Measurements from ENCODE around the gene IYD.
"Not testable (repeated sequence)": the region's sequence is repeated elsewhere in the genome, so short reads cannot be mapped to it uniquely, and the experiment has no call there.

Gene IYD

DNA sequence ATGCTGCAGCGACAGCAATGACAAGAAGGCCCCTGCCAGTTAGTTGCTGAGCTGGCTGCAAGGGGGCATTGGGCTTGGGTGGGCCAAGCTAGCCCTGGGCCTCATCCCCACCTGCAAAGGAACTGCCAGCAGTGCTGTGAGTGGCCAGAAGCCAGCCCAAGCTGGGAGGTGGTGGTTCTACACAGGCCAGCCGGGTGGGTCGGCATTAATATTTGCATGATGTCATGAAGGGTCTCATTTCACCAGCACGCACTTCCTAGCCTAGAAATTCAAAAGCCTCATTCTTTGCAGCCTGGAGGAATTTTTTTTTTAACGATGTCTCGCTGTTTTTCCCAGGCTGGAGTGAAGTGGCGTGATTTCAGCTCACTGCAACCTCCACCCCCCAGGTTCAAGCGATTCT, 62.0 kb downstream of the IYD start:
- DNase-seq (ENCODE audit: low spot score), result no peak

DNA sequence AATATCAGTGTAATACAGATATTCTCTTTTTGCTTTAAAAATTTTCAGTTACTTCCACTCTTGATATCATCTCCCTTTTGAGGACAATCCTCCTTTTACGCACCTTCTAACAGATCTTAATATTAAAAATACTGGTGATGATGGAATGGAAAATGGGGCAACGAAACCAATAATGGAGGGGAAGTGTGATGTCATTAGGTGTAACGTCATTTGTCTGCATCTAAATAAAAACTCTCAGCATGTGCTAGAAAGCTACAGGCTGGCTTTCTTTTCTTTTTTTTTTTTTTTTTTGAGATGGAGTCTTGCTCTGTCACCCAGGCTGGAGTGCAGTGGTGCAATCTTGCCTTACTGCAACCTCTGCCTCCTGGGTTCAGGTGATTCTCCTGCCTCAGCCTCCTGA, 66.5 kb downstream of the IYD start:
- DNase-seq (ENCODE audit: low spot score), result no peak

DNA sequence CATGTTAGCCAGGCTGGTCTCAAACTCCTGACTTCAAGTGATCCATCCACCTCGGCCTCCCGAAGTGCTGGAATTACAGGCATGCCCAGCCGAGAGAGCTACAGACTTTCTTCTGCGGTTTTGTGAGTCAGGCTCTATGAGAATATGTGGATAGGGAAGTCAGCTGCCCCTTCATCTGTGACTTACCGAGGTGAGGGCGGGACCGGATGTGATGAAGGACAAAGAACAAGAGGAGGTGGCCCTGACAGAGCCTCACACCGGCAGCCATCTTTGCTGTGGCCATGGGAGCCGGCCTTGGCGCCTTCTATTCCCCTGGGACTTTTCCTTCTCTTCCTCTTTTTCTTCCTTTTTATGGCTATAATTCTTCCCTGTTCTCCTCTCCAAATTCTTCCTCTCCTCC, 67.0 kb downstream of the IYD start:
- DNase-seq (ENCODE audit: low spot score), result no peak

DNA sequence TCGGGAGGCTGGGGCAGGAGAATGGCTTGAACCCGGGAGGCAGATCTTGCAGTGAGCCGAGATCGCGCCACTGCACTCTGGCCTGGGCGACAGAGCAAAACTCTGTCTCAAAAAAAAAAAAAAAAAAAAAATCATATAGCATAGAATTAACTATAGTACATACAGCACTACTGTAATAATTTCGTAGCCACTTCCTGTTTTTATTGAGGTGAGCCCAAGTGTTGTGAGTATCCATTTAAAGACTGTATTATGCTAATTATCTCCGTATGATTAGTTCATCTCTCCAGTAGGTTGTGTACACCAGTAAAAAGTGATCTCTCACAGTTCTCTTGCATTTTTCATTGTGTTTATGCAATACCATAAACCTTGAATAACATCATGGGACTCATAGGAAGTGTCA, 70.6 kb downstream of the IYD start:
- DNase-seq (ENCODE audit: low spot score), result no peak

DNA sequence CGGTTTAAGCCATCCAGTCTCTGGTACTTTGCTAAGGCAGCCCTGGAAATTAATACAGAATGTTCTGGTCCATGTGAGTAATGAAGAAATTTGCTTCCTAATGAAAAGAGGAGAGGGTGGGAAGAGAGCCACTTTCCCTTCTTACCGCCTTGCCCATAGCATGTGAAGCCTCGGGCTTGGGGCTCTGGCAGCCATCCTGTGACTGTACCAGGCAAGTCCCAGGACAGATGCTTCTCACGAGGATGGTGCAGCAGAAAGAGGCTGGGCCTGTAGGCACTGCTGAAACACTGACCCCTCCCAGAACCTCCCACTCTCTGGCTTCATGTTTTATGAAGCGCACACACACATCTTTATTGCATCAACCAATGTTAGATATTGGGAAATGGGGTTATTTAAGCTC, 74.8 kb downstream of the IYD start:
- DNase-seq (ENCODE audit: low spot score), result no peak

DNA sequence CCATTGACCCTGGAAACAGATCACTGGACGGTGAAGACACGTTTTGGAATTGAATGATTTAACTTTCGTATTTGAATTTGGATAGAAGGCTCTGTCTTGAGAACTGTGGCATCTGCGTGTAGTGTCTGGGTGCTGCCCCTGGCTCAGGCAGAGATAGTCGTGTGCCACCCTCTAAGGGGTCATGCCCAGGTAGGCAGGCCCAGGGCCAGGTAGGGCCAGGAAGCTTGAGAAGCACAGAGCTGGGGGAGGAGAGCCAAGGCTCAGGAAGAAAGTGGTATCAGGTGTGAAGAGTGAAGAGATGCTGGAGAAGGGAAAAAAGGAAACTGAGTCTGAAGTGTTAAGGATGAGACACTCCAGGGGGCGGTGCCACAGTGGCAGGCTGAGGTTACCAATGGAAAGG, 75.5 kb downstream of the IYD start:
- DNase-seq (ENCODE audit: low spot score), result no peak

DNA sequence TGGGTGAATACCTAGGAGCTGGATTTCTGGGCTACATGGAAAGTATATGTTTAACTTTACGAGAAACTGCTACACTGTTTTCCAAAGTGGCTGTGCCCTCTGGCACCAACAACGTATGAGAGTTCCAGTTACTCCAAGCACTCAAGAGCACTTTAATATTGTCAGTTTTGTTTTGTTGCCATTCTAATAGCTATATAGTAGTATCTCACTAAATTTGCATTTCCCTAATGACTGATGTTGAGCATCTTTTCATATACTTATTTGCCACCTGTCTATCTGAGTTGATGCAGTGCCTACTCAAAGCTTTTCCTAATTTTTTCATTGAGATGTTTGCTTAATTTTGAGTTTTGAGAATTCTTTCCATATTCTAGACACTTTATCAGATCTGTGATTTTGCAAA, 76.7 kb downstream of the IYD start:
- DNase-seq (ENCODE audit: low spot score), result no peak

DNA sequence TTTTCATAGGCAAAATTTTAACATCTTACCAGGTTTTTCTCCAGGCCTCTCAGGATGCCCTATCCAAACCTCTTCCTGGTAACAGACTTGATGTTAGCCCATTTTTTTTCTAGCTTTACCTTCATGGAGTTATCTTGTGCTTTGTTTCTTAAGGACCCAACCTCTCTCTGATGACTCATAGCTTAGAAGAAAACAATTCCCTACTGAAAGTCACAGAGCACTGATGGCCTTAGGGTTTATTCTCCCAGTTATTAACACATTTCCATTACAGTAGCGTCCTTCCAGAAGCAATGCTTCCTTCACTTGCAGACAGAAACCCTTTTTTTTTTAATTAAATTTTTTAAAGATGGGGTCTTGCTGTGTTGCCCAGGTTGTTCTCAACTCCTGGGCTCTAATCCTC, 79.4 kb downstream of the IYD start:
- no peak for DNase-seq (ENCODE audit: low spot score)

DNA sequence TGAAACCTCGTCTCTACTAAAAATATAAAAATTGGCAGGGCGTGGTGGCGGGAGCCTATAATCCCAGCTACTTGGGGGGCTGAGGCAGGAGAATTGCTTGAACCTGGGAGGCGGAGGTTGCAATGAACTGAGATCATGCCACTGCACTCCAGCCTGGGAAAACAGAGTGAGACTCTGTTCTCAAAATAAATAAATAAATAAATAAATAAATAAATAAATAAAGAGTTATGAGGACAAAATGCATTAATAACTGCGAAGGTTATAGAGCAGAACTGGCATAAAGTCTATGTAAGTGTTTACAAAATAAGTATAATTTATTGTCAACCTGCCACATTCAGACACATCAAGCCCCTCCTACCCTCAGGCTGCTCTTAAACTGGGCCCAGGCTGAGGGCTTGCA, 80.2 kb downstream of the IYD start:
- DNase-seq (ENCODE audit: low spot score), result not testable (repeated sequence)

DNA sequence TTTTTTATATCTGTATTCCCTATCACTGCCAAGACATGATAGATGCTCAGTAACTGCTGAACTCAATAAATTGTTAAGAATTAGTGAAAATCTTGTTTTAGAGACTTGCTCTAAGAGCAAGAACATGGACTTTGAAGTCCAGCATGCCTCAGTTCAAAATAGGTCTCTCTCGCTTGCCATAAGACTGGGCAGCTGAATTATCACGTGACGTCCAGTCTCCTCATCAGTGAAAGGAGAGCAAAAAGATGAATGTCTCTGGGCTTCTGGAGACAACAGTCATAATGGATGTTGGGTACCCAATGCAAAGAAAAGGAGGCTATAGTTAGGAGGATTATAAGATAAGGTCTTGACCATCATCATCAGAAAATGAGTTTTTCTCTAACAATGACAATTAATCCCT, 82.1 kb downstream of the IYD start:
- DNase-seq (ENCODE audit: low spot score), result no peak

DNA sequence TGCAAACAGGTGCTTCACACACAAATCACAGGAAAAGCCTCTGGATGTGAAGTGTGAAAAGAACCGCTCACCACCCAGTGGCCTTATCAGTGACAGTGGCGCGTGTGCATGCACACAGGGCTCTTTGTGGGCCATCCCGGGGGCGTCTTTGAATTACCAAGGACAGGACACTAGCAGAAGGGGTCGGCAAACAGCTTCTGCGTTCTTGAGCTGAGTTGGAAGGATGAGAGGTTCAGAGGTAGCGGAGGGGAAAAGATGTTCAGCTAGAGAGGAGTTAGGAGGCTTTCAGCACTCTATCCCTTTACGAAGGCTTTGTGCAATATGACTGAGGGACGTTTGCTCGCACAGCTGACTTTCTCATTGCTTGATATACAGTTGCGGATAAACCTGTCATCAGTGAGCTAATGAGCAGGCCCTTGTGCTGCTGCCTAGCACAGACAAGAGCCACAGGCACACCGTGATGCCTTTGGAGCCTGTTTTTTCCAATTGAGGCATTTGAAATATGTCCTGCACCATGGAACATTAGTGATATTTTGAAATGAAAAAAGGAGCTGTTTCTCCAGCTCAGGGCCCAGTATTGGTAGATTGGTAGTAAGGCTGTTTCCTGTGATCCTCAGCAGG, 83.1 kb downstream of the IYD start:
- no peak for DNase-seq (ENCODE audit: low spot score)

DNA sequence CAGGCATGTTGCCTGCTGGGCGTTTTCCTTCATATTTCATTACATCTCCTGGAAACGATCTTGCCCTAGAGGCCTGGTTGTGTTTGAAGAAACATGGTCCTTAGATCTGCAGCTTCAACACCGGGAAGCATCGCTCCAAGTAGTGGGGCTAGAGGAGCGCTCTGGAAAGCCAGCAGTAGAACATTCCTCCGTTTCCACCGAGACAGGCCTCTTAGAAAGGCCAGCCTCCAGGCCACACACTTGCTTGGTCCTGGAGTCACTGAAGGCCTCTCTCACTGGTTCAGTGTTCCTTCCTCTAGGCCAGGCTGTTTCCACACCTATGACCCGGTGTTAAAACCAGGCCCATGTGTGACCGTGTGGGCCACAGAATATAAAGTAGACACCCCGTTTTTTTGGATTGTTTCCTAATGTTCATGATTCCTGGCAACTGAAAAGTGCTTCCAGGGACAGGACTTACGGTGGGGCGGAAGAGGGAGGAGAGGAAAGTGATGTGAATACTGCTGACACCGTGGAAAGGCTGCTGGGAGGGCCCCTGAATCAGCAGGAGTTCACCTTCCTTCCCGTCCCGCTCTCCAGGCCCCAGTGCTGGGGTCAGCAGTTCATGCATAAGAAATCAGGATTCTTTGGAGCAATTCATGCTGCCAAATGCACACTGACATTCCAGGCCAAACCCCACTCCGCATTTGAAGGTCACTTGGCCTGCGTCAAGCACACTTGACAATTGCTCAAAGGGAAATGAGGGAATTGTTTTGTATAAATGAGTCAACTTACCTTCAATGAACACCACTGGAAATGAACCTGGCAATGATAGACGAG, 83.8 kb downstream of the IYD start:
- DNase-seq (ENCODE audit: low spot score), result no peak

DNA sequence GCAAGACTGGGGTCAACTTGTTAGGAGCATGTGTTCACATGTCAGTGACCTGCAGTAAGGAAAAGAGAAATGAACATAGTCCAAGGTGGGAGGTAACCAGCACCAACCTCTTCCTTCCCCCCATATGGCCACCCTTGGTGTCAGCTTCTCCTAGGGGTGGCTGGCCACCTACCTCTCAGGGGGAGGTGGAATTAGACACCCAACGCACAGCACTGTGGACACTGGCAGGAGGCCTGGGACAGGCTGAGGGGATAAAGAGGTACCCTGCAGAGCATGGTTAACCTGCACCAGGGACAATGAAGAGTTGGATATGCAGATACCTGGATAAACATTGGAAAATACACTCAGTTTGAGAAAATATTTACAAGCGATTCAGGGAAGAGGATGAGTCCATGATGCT, 84.5 kb downstream of the IYD start:
- no peak for DNase-seq (ENCODE audit: low spot score)
